Caco-2 (cell line): ENCODE results near the gene BAZ2B. TPM values are rescaled to one million over a fixed set of nuclear protein-coding genes. Genes with fewer than 3 reads are reported as not detected.

Experiments
- BruUV-seq: library from RNA; stranded (reverse); fragments of 400-500 nt; replicated peaks from 2 replicates; lab custom pipeline; 2021; lab: Mats Ljungman, UMichigan
- CTCF ChIA-PET: fragments of 300-600 bp; sonication (Branson Sonifier 250); formaldehyde crosslinking; loops from one replicate; lab custom pipeline; 2022; ENCODE audit warnings: antibody characterized with exemption; lab: Charles Lee
- POLR2A ChIA-PET: fragments of 300-600 bp; sonication (Branson Sonifier 250); formaldehyde crosslinking; loops from one replicate; lab custom pipeline; 2022; ENCODE audit warnings: antibody characterized with exemption; lab: Charles Lee
- DNase-seq, 2 experiments: peaks; one replicate each; pipeline versions ENCODE4 v3.0.0 to v3.0.0-alpha.2; 2020 to 2022
- H3K27me3 ChIP-seq: replicated peaks from 2 replicates; pipeline ENCODE4 v1.6.0; 2011; ENCODE audit warnings: low read length; ENCODE audit not compliant: control insufficient read depth, insufficient read depth
- H3K36me3 ChIP-seq: 2 replicates; pipeline ENCODE4 v1.5.1; 2011; ENCODE audit warnings: low read length; ENCODE audit not compliant: control insufficient read depth, insufficient read depth
- H3K4me1 ChIP-seq: fragments of 250-450 bp; sonication (Bioruptor Pico); 2 replicates; pipeline ENCODE4 v1.5.1; 2020; ENCODE audit warnings: mild to moderate bottlenecking
- H3K4me3 ChIP-seq: 2 replicates; pipeline ENCODE4 v1.5.1; 2011; ENCODE audit warnings: low read depth, mild to moderate bottlenecking, control low read depth, low read length
- H3K9me3 ChIP-seq: fragments of 250-450 bp; sonication (Bioruptor Pico); 2 replicates; pipeline ENCODE4 v1.5.1; 2020; ENCODE audit warnings: mild to moderate bottlenecking, moderate library complexity
- H3K27ac Mint-ChIP-seq: one replicate; pipeline ENCODE4 v1.8.0; 2022; ENCODE audit warnings: mixed read lengths; ENCODE audit not compliant: unreplicated experiment
- H3K27me3 Mint-ChIP-seq: one replicate; pipeline ENCODE4 v1.8.0; 2022; ENCODE audit warnings: mixed read lengths; ENCODE audit not compliant: insufficient read depth, unreplicated experiment
- H3K36me3 Mint-ChIP-seq: one replicate; pipeline ENCODE4 v1.8.0; 2022; ENCODE audit warnings: mild to moderate bottlenecking, mixed read lengths; ENCODE audit not compliant: insufficient read depth, unreplicated experiment
- H3K4me1 Mint-ChIP-seq: one replicate; pipeline ENCODE4 v1.8.0; 2022; ENCODE audit warnings: low read depth, mixed read lengths; ENCODE audit not compliant: unreplicated experiment
- H3K4me3 Mint-ChIP-seq: one replicate; pipeline ENCODE4 v1.8.0; 2022; ENCODE audit warnings: mild to moderate bottlenecking, moderate library complexity, mixed read lengths; ENCODE audit not compliant: unreplicated experiment
- H3K9me3 Mint-ChIP-seq: one replicate; pipeline ENCODE4 v1.8.0; 2022; ENCODE audit warnings: mixed read lengths; ENCODE audit not compliant: unreplicated experiment
- CTCF ChIP-seq, 2 experiments: fragments of 200-600 bp in 1 of 2; IDR thresholded peaks; 1 replicate in 1 of 2; 2 replicates in 1 of 2; pipeline versions ENCODE4 v1.5.1 to v1.8.0; 2011 to 2022; ENCODE audit warnings: antibody characterized with exemption in 1 of 2, control low read depth in 1 of 2, inconsistent platforms in 1 of 2, low read depth in 1 of 2, low read length in 1 of 2, mild to moderate bottlenecking in 1 of 2, moderate library complexity in 1 of 2; ENCODE audit not compliant: insufficient read depth in 1 of 2, severe bottlenecking in 1 of 2, unreplicated experiment in 1 of 2
- intact Hi-C: fragments of 100-400 bp; cut with micrococcal nuclease; formaldehyde crosslinking; loops from one replicate; pipeline ENCODE4 v1.10.0; 2022; ENCODE audit not compliant: unreplicated experiment
- total RNA-seq: library from RNA; stranded (reverse); gene quantifications from 2 replicates; pipeline ENCODE4 v1.2.3, GENCODE V29; 2022

BAZ2B gene
- total RNA-seq, 1 experiment from 2014 or later: 32.9 TPM

- intact Hi-C loops: no loop called here
- Histone ChIP-seq H3K36me3 (no peaks in the 10 kb centered on the region), H3K9me3 (no peaks in the 10 kb centered on the region), H3K4me3 (no peak overlapping the region), H3K27me3 (no peaks in the 10 kb centered on the region), H3K4me1 (no peaks in the 10 kb centered on the region)
- ChIA-PET CTCF (no interaction called here), POLR2A (no interaction called here)
- Mint-ChIP-seq H3K36me3 (no peaks in the 10 kb centered on the region), H3K9me3 (no peaks in the 10 kb centered on the region), H3K4me3 (no peak overlapping the region), H3K27ac (peak overlapping the region; percentile 5), H3K27me3 (no peaks in the 10 kb centered on the region), H3K4me1 (no peaks in the 10 kb centered on the region)
- no peak for DNase-seq
- no TSS peak for BruUV-seq
- no peak for TF ChIP-seq CTCF (IDR thresholded peaks at IDR 0.05; ENCODE audit: insufficient read depth in 1 of 2, low read depth in 1 of 2, low read length in 1 of 2, severe bottlenecking in 1 of 2, unreplicated experiment in 1 of 2)
These were observed 159.6 kb downstream of the BAZ2B start for GRCh38 chr2:159456500-159457426.

- H3K27me3 Mint-ChIP-seq: no peaks in the 10 kb centered on the region
- H3K27ac Mint-ChIP-seq: no peak overlapping the region
- H3K36me3 ChIP-seq: no peaks in the 10 kb centered on the region
- CTCF ChIA-PET: interaction anchor here (0.6 kb wide), 1 partner anchor 11 kb away, joined by 5 read pairs; no protein-coding TSS in a partner anchor
- intact Hi-C loops: no loop called here
- H3K36me3 Mint-ChIP-seq: no peaks in the 10 kb centered on the region
- no TSS peak for BruUV-seq
- no peak for TF ChIP-seq CTCF (IDR thresholded peaks at IDR 0.05; ENCODE audit: insufficient read depth in 1 of 2, low read depth in 1 of 2, low read length in 1 of 2, severe bottlenecking in 1 of 2, unreplicated experiment in 1 of 2)
- H3K4me3 ChIP-seq: no peak overlapping the region
- no peak for DNase-seq
- no peaks in the 10 kb centered on the region for H3K4me1 Mint-ChIP-seq
- POLR2A ChIA-PET: no interaction called here
- H3K4me3 Mint-ChIP-seq: no peak overlapping the region
- H3K27me3 ChIP-seq: no peaks in the 10 kb centered on the region
- no peaks in the 10 kb centered on the region for H3K9me3 Mint-ChIP-seq
- no peaks in the 10 kb centered on the region for H3K9me3 ChIP-seq
- H3K4me1 ChIP-seq: no peaks in the 10 kb centered on the region
These were observed 160.9 kb downstream of the BAZ2B start for GRCh38 chr2:159455330-159455918.

- Mint-ChIP-seq H3K4me3 (no peak overlapping the region), H3K27ac (no peak overlapping the region), H3K27me3 (no peaks in the 10 kb centered on the region), H3K36me3 (no peaks in the 10 kb centered on the region), H3K9me3 (no peaks in the 10 kb centered on the region), H3K4me1 (no peaks in the 10 kb centered on the region)
- ChIA-PET CTCF (no interaction called here), POLR2A (no interaction called here)
- TF ChIP-seq CTCF (IDR thresholded peaks at IDR 0.05; ENCODE audit: insufficient read depth in 1 of 2, low read depth in 1 of 2, low read length in 1 of 2, severe bottlenecking in 1 of 2, unreplicated experiment in 1 of 2): no peak
- no TSS peak for BruUV-seq
- no peak for DNase-seq
- Histone ChIP-seq H3K36me3 (no peaks in the 10 kb centered on the region), H3K4me3 (no peak overlapping the region), H3K9me3 (no peaks in the 10 kb centered on the region), H3K27me3 (no peaks in the 10 kb centered on the region), H3K4me1 (peaks cover 8% of the 10 kb centered on the region; the same call in 1 of the 2 replicates)
- intact Hi-C loops: no loop called here
These were observed 162.2 kb downstream of the BAZ2B start for GRCh38 chr2:159454185-159454584.
